IMR-90 (cell line): ENCODE data around the gene KCNJ1. TPM values are rescaled to one million over a fixed set of nuclear protein-coding genes. Genes with fewer than 3 reads are reported as not detected.
A peak's percentile ranks its signal among the peaks of the same experiment; 100 is the strongest.

ENCODE experiments used
- ATAC-seq: fragments of 200-7000 bp; cut with Tn5 transposase; 2 replicates; pipeline ENCODE4 v1.9.1; 2020; ENCODE audit warnings: low read depth, mild to moderate bottlenecking, moderate library complexity
- BruUV-seq: library from RNA; stranded (reverse); fragments of 400-500 nt; replicated peaks from 2 replicates; lab custom pipeline; 2021; lab: Mats Ljungman, UMichigan
- CTCF ChIA-PET: fragments of 300-600 bp; formaldehyde crosslinking; extraction: SDS; loops from one replicate; lab custom pipeline; 2021; ENCODE audit warnings: antibody characterized with exemption; lab: Yijun Ruan, JAX
- POLR2A ChIA-PET: fragments of 300-600 bp; sonication (Branson Sonifier 250); formaldehyde crosslinking; loops from one replicate; lab custom pipeline; 2022; ENCODE audit warnings: antibody characterized with exemption; ENCODE audit not compliant: unreplicated experiment; lab: Charles Lee
- DNase-seq: peaks from one replicate; pipeline ENCODE4 v3.0.0; 2013
- H2AFZ ChIP-seq: replicated peaks from 2 replicates; pipeline ENCODE3; 2013; ENCODE audit warnings: low read length, mild to moderate bottlenecking; ENCODE audit not compliant: poor library complexity
- H2AK5ac ChIP-seq: 2 replicates; pipeline ENCODE4 v1.6.1; 2013; ENCODE audit warnings: low read depth, low read length, inconsistent platforms
- H2AK9ac ChIP-seq: replicated peaks from 2 replicates; pipeline ENCODE3; 2013; ENCODE audit warnings: mild to moderate bottlenecking, low read depth, low read length, moderate library complexity; ENCODE audit not compliant: poor library complexity
- H2BK120ac ChIP-seq: 2 replicates; pipeline ENCODE4 v1.6.1; 2013; ENCODE audit warnings: low read depth, low read length, inconsistent platforms
- H2BK15ac ChIP-seq: 3 replicates; pipeline ENCODE4 v1.6.1; 2013; ENCODE audit warnings: low read depth, low read length, inconsistent platforms
- H2BK20ac ChIP-seq: 2 replicates; pipeline ENCODE4 v1.6.1; 2013; ENCODE audit warnings: low read depth, mild to moderate bottlenecking, inconsistent platforms, low read length, moderate library complexity
- H2BK5ac ChIP-seq: 2 replicates; pipeline ENCODE4 v1.6.1; 2013; ENCODE audit warnings: mild to moderate bottlenecking, low read depth, low read length, inconsistent platforms; ENCODE audit not compliant: poor library complexity, severe bottlenecking
- H3K14ac ChIP-seq: replicated peaks from 2 replicates; pipeline ENCODE4 v1.6.1; 2013; ENCODE audit warnings: low read depth, low read length, inconsistent platforms
- H3K18ac ChIP-seq: 2 replicates; pipeline ENCODE4 v1.6.1; 2013; ENCODE audit warnings: low read depth, low read length, control low read depth
- H3K23ac ChIP-seq: 2 replicates; pipeline ENCODE4 v1.6.1; 2013; ENCODE audit warnings: low read depth, low read length, inconsistent platforms
- H3K27ac ChIP-seq: 2 replicates; pipeline ENCODE4 v1.5.1; 2013; ENCODE audit warnings: mild to moderate bottlenecking, control low read depth, low read length; ENCODE audit not compliant: insufficient read depth
- H3K27me3 ChIP-seq: 2 replicates; pipeline ENCODE4 v1.6.1; 2013; ENCODE audit warnings: low read length; ENCODE audit not compliant: control insufficient read depth, insufficient read depth
- H3K36me3 ChIP-seq: 2 replicates; pipeline ENCODE4 v1.6.1; 2013; ENCODE audit warnings: low read length, mixed read lengths; ENCODE audit not compliant: control insufficient read depth, insufficient read depth
- H3K4ac ChIP-seq: 2 replicates; pipeline ENCODE4 v1.6.1; 2013; ENCODE audit warnings: low read depth, low read length, inconsistent platforms
- H3K4me1 ChIP-seq: 2 replicates; pipeline ENCODE4 v1.6.1; 2013; ENCODE audit warnings: low read length, mixed read lengths; ENCODE audit not compliant: control insufficient read depth, insufficient read depth
- H3K4me2 ChIP-seq: 2 replicates; pipeline ENCODE4 v1.6.1; 2013; ENCODE audit warnings: low read depth, mild to moderate bottlenecking, control low read depth, low read length, moderate library complexity
- H3K4me3 ChIP-seq: 2 replicates; pipeline ENCODE4 v1.5.1; 2013; ENCODE audit warnings: low read depth, mild to moderate bottlenecking, control low read depth, low read length, moderate library complexity; ENCODE audit not compliant: insufficient read depth
- H3K56ac ChIP-seq: 2 replicates; pipeline ENCODE4 v1.6.1; 2013; ENCODE audit warnings: low read length, inconsistent platforms; ENCODE audit not compliant: insufficient read depth; ENCODE audit errors: extremely low read depth
- H3K79me1 ChIP-seq, 2 experiments: 2 replicates each; pipeline ENCODE4 v1.6.1; 2013; ENCODE audit warnings: low read length in 2 of 2, inconsistent platforms in 1 of 2, low read depth in 1 of 2
- H3K9ac ChIP-seq: 2 replicates; pipeline ENCODE4 v1.6.1; 2013; ENCODE audit warnings: low read depth, low read length, control low read depth
- H3K9me1 ChIP-seq: 2 replicates; pipeline ENCODE4 v1.6.1; 2013; ENCODE audit warnings: low read length, inconsistent platforms; ENCODE audit not compliant: insufficient read depth
- H3K9me3 ChIP-seq: 2 replicates; pipeline ENCODE4 v1.6.1; 2013; ENCODE audit warnings: low read length; ENCODE audit not compliant: control insufficient read depth, insufficient read depth
- H4K20me1 ChIP-seq: 2 replicates; pipeline ENCODE4 v1.6.1; 2013; ENCODE audit warnings: low read length, inconsistent platforms; ENCODE audit not compliant: insufficient read depth
- H4K5ac ChIP-seq: 2 replicates; pipeline ENCODE4 v1.6.1; 2013; ENCODE audit warnings: mild to moderate bottlenecking, low read depth, low read length, control low read depth
- H4K8ac ChIP-seq, 2 experiments: 2 replicates each; pipeline ENCODE4 v1.6.1; 2013; ENCODE audit warnings: low read depth in 2 of 2, low read length in 2 of 2, control low read depth in 1 of 2, inconsistent platforms in 1 of 2
- H4K91ac ChIP-seq: 2 replicates; pipeline ENCODE4 v1.6.1; 2013; ENCODE audit warnings: low read depth, low read length, inconsistent platforms; ENCODE audit not compliant: insufficient read depth
- CEBPB ChIP-seq: IDR thresholded peaks from 2 replicates; pipeline ENCODE4 v1.6.1; 2012; ENCODE audit warnings: low read depth, low read length, improper control_type of control experiment
- CHD1 ChIP-seq: IDR thresholded peaks from 2 replicates; pipeline ENCODE4 v1.6.1; 2012; ENCODE audit warnings: low read depth, low read length, improper control_type of control experiment
- MAFK ChIP-seq: IDR thresholded peaks from 2 replicates; pipeline ENCODE4 v1.6.1; 2012; ENCODE audit warnings: low read depth, low read length, improper control_type of control experiment
- MXI1 ChIP-seq: IDR thresholded peaks from 2 replicates; pipeline ENCODE4 v1.6.1; 2012; ENCODE audit warnings: low read depth, mild to moderate bottlenecking, low read length, moderate library complexity, borderline replicate concordance
- NFE2L2 ChIP-seq: fragments of 150-350 bp; IDR thresholded peaks from 2 replicates; pipeline ENCODE4 v1.6.1; 2016; ENCODE audit warnings: low read depth, mild to moderate bottlenecking, low read length
- POLR2A ChIP-seq: IDR thresholded peaks from 2 replicates; pipeline ENCODE4 v1.6.1; 2012; ENCODE audit warnings: mild to moderate bottlenecking, low read depth, low read length
- RAD21 ChIP-seq: IDR thresholded peaks from 2 replicates; pipeline ENCODE4 v1.6.1; 2012; ENCODE audit warnings: low read length, improper control_type of control experiment
- RCOR1 ChIP-seq: IDR thresholded peaks from 2 replicates; pipeline ENCODE4 v1.6.1; 2012; ENCODE audit warnings: mild to moderate bottlenecking, low read length, improper control_type of control experiment; ENCODE audit not compliant: insufficient replicate concordance
- SMC3 ChIP-seq: fragments of 150-350 bp; IDR thresholded peaks from 2 replicates; pipeline ENCODE4 v1.6.1; 2016; ENCODE audit warnings: low read depth, mild to moderate bottlenecking, antibody characterized with exemption, low read length, moderate library complexity
- WGBS, 2 experiments: methylation state at CpG; one replicate each; pipeline versions ENCODE4 v1.1.5 to v1.1.7; 2013; ENCODE audit warnings: missing lambda C conversion rate in 2 of 2; ENCODE audit not compliant: insufficient read length in 1 of 2; ENCODE audit errors: extremely low coverage in 2 of 2; 5-methylcytosine and 5-hydroxymethylcytosine counted together
- dilution Hi-C: fragments of 300-500 bp; cut with HindIII; formaldehyde crosslinking; loops from one replicate; pipeline ENCODE4 v1.14.3; 2018; ENCODE audit warnings: low sequenced_read_pairs; ENCODE audit not compliant: unreplicated experiment
- in situ Hi-C: fragments of 300-500 bp; cut with MboI; formaldehyde crosslinking; loops from 3 replicates; pipeline ENCODE4 v1.14.3; 2019; ENCODE audit warnings: low sequenced_read_pairs, inconsistent platforms, mixed read lengths
- intact Hi-C: fragments of 100-400 bp; cut with micrococcal nuclease; formaldehyde crosslinking; loops from 2 replicates; pipeline ENCODE4 v1.10.0; 2022
- polyA plus RNA-seq, 3 experiments: library from polyadenylated mRNA; depleted of rRNA; stranded (reverse); fragments of >200 nt; gene quantifications; 2 replicates each; pipeline ENCODE4 v1.2.3, GENCODE V29; 2012; ENCODE audit warnings: low replicate concordance in 1 of 3
- total RNA-seq: library from RNA; depleted of rRNA; stranded (reverse); fragments of >200 nt; gene quantifications from 2 replicates; pipeline ENCODE4 v1.2.3, GENCODE V29; 2012
- TF ChIP-seq, protein P1 (sequence below): conservative IDR thresholded peaks from 2 replicates; pipeline ENCODE4 v1.5.1; 2012; ENCODE audit warnings: mild to moderate bottlenecking, low read depth, low read length, improper control_type of control experiment
- TF ChIP-seq, protein P2 (sequence below): fragments of 150-350 bp; IDR thresholded peaks from 2 replicates; pipeline ENCODE4 v1.6.1; 2017; ENCODE audit warnings: mild to moderate bottlenecking, antibody characterized with exemption, low read length, low read depth

Gene KCNJ1
- total and polyA plus RNA-seq, 2 of the 4 experiments (the other 2 are of a cell fraction): not detected

DNA sequence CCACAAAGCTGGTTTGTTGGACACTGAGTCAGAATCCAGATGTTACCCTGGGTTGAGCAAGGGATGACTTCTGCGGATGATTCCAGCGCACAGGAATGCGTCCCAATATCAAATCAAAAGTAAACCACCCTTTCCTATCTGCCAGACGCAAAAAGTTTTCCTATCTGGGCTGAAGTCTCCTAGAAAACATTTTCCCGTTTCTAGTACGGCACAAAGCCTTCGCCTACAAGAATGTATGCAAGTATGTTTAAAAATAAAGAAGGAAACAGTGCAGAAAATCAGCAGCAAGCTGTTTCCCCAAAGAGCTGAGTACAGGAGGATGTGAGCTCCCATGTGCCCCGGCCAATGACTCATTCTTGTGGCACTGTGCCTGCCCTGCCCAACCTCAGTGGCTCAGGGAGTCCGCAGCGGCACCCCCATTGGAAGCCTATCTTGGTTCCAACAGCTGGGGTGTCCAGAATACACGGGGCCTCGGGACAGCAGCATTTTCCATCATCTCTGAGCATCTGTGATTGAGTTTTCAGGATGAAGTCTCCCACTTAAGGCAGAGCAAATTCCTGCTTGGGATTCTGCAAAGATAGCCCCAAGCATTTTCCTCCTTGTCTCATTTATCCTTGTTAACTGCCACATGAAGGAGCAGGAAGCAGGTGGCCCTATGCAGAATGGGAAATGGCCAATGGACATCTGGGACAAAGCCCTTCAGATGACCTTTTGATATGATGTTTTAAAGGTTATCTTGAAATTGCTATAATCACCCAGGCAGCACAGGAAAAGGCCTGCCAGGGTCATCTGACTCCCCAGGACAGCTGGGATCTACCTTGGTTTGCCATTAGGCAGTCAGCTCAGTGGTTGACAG, 41.5 kb upstream of the KCNJ1 start:
- H3K4me2 ChIP-seq: peak overlapping the region; percentile 54
- no peaks in the 10 kb centered on the region for H3K79me1 ChIP-seq
- peak overlapping the region; percentile 53 for H4K91ac ChIP-seq
- peak overlapping the region; percentile 33 for H2BK120ac ChIP-seq
- intact Hi-C loops: no loop called here
- H3K18ac ChIP-seq: peak overlapping the region; percentile 48
- H3K56ac ChIP-seq: 0 out of 2 replicates have a peak overlapping the region, but pooled peaks have one; percentile 21
- no TSS peak for BruUV-seq
- peak overlapping the region; percentile 27; the same call in 1 of the 2 replicates for H4K5ac ChIP-seq
- H3K14ac ChIP-seq: no peak overlapping the region
- dilution Hi-C loops: no loop called here
- peak overlapping the region; percentile 41 for H3K4ac ChIP-seq
- H2BK15ac ChIP-seq: 0 out of 3 replicates have a peak overlapping the region, but pooled peaks have one; percentile 30
- ChIA-PET POLR2A (no interaction called here), CTCF (interaction anchor here (1.5 kb wide), 1 partner anchor 48 kb away, joined by 3 read pairs; no protein-coding TSS in a partner anchor)
- ATAC-seq (peak; percentile 43), DNase-seq (peak; percentile 82)
- TF ChIP-seq CEBPB (peak; percentile 90), RAD21 (no peak), MAFK (no peak), NFE2L2 (no peak), MXI1 (no peak), RCOR1 (no peak), SMC3 (no peak), CHD1 (no peak), POLR2A (no peak)
- TF ChIP-seq, protein P1, sequence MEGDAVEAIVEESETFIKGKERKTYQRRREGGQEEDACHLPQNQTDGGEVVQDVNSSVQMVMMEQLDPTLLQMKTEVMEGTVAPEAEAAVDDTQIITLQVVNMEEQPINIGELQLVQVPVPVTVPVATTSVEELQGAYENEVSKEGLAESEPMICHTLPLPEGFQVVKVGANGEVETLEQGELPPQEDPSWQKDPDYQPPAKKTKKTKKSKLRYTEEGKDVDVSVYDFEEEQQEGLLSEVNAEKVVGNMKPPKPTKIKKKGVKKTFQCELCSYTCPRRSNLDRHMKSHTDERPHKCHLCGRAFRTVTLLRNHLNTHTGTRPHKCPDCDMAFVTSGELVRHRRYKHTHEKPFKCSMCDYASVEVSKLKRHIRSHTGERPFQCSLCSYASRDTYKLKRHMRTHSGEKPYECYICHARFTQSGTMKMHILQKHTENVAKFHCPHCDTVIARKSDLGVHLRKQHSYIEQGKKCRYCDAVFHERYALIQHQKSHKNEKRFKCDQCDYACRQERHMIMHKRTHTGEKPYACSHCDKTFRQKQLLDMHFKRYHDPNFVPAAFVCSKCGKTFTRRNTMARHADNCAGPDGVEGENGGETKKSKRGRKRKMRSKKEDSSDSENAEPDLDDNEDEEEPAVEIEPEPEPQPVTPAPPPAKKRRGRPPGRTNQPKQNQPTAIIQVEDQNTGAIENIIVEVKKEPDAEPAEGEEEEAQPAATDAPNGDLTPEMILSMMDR: no peak
- TF ChIP-seq, protein P2, sequence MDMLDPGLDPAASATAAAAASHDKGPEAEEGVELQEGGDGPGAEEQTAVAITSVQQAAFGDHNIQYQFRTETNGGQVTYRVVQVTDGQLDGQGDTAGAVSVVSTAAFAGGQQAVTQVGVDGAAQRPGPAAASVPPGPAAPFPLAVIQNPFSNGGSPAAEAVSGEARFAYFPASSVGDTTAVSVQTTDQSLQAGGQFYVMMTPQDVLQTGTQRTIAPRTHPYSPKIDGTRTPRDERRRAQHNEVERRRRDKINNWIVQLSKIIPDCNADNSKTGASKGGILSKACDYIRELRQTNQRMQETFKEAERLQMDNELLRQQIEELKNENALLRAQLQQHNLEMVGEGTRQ: peak; percentile 59; the same call in 1 of the 2 replicates
- no peaks in the 10 kb centered on the region for H3K36me3 ChIP-seq
- peak overlapping the region; percentile 30 for H2BK20ac ChIP-seq
- WGBS, 2 experiments: 0% methylated on average over 1 of the region's 12 CpGs; no CpG with 5 or more reads in 1 of the 2 experiments
- H3K27ac ChIP-seq: peak overlapping the region; percentile 41; the same call in 1 of the 2 replicates
- in situ Hi-C loops: no loop called here
- H3K23ac ChIP-seq: no peak overlapping the region
- no peaks in the 10 kb centered on the region for H4K20me1 ChIP-seq
- H3K27me3 ChIP-seq: peaks cover 9% of the 10 kb centered on the region
- peaks cover 3% of the 10 kb centered on the region; the same call in 1 of the 2 replicates for H3K9me3 ChIP-seq
- H4K8ac ChIP-seq: peak overlapping the region in 1 of 2 experiments; percentile 31; a peak in 1 of 4 replicates
- H2AK5ac ChIP-seq: peak overlapping the region; percentile 14
- H3K4me3 ChIP-seq: no peak overlapping the region
- H2AK9ac ChIP-seq: peak overlapping the region; percentile 44
- peak overlapping the region; percentile 48 for H2BK5ac ChIP-seq
- peaks cover 27% of the 10 kb centered on the region for H3K4me1 ChIP-seq
- H2AFZ ChIP-seq: peak overlapping the region; percentile 0
- H3K9ac ChIP-seq: no peak overlapping the region
- peaks cover 7% of the 10 kb centered on the region; the same call in 1 of the 2 replicates for H3K9me1 ChIP-seq
